ENCODE measurements around the gene CCDC88C. TPM values are rescaled to one million over a fixed set of nuclear protein-coding genes. Genes with fewer than 3 reads are reported as not detected.

The CCDC88C gene
- total and polyA plus RNA-seq, 9 donors: 7.4 to 13.1 (median 12.1) TPM

DNA sequence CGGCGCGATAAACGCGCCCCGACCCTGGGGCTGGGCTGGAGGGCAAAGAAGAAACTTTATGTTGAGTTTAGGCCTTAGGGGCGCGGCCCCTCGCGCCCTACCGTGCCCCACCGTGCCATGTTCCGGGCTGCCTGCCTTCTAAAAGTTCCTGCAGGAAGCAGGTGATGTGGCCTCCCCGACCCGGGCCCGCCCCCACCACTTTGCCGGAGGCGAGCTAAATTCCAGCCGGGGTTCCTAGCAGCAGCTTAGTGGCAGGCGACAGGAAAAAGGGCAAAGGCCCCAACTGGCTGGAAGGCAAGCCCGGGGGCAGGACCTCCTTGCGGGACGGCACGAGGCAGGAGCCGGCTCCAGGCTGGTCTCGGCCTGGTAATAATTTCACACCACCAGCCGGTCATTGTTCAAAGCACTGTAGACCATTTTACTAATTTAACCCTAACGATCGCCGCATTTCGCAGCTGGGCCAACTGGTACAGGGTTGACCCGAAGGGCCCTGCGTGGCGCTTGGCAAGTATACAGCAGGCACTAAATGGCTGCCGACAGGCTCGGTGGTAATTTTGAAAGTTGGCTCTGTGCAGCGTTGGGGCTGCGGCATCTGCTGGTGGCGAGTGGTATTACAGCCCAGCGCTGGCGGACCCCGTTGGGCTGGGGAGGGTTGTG lies 895 bp upstream of the CCDC88C start:
- under 1% methylated on average over 34 of the region's 42 CpGs for WGBS (ENCODE audit: insufficient coverage)
- H3K36me3 ChIP-seq (ENCODE audit: control insufficient read depth, insufficient read depth, low read length): no peaks in the 10 kb centered on the region
- peak; percentile 66 for DNase-seq
- H3K27ac ChIP-seq (ENCODE audit: low read length): no peak overlapping the region
- peaks cover 16% of the 10 kb centered on the region for H3K4me1 ChIP-seq (ENCODE audit: control insufficient read depth, insufficient read depth, low read length)
- H3K4me3 ChIP-seq (ENCODE audit: low read length): peak overlapping the region; percentile 11
- no peaks in the 10 kb centered on the region for H3K9me3 ChIP-seq (replicated peaks; ENCODE audit: control insufficient read depth, low read depth, low read length)
- peaks cover 23% of the 10 kb centered on the region for H3K27me3 ChIP-seq (ENCODE audit: control insufficient read depth, insufficient read depth, low read length)

DNA sequence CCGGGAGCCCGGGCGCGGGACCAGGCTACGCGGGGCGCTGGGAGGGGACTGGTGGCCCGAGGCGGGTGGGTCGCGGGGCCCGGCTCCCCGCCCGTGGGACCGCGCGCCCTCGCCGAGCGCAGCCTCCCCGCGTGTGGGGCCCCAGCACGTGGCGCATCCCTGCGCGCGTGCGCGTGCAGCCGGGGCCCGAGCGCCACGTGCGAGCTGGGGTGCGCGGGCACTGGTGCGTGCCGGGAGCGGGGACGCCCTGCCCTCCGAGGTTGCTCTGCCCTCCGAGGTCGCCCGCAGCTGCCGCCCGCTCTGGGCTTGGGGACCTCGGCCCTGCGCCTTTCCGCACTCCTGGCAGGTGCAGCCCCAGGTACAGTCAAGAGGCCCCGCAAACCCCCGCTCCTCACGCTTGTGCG lies 365 bp upstream of the CCDC88C start:
- Histone ChIP-seq H3K36me3 (ENCODE audit: control insufficient read depth, insufficient read depth, low read length) (no peaks in the 10 kb centered on the region), H3K27me3 (ENCODE audit: control insufficient read depth, insufficient read depth, low read length) (peaks cover 23% of the 10 kb centered on the region), H3K27ac (ENCODE audit: low read length) (no peak overlapping the region), H3K9me3 (replicated peaks; ENCODE audit: control insufficient read depth, low read depth, low read length) (no peaks in the 10 kb centered on the region), H3K4me3 (ENCODE audit: low read length) (peak overlapping the region; percentile 11), H3K4me1 (ENCODE audit: control insufficient read depth, insufficient read depth, low read length) (peaks cover 16% of the 10 kb centered on the region)
- peak; percentile 52 for DNase-seq
- WGBS (ENCODE audit: insufficient coverage): under 1% methylated on average over 52 of the region's 53 CpGs

DNA sequence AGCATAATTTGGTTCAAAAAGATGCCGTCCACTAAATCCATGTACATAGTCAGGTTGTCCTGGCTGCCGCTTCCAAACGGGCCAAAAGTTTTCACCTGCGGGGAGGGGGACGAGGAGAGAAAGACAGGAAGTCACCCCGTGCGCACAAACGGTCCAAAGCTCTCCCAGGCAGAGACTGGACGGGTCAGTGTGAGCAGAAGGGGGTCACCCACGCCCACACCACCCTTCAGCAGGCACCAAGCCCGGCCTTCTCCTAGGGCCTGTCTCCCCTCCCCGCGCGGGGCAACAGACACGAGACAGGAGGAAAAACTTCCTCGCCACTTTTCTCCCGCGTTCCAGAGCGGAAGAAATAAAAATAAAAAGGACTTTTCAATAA lies 888 bp downstream of the CCDC88C start:
- Histone ChIP-seq H3K27ac (ENCODE audit: low read length) (peak overlapping the region; percentile 59), H3K36me3 (ENCODE audit: control insufficient read depth, insufficient read depth, low read length) (no peaks in the 10 kb centered on the region), H3K27me3 (ENCODE audit: control insufficient read depth, insufficient read depth, low read length) (peaks cover 23% of the 10 kb centered on the region), H3K4me3 (ENCODE audit: low read length) (peak overlapping the region; percentile 54), H3K4me1 (ENCODE audit: control insufficient read depth, insufficient read depth, low read length) (peaks cover 16% of the 10 kb centered on the region), H3K9me3 (replicated peaks; ENCODE audit: control insufficient read depth, low read depth, low read length) (no peaks in the 10 kb centered on the region)
- DNase-seq: no peak
- 23% methylated on average over 6 of the region's 19 CpGs for WGBS (ENCODE audit: insufficient coverage)

DNA sequence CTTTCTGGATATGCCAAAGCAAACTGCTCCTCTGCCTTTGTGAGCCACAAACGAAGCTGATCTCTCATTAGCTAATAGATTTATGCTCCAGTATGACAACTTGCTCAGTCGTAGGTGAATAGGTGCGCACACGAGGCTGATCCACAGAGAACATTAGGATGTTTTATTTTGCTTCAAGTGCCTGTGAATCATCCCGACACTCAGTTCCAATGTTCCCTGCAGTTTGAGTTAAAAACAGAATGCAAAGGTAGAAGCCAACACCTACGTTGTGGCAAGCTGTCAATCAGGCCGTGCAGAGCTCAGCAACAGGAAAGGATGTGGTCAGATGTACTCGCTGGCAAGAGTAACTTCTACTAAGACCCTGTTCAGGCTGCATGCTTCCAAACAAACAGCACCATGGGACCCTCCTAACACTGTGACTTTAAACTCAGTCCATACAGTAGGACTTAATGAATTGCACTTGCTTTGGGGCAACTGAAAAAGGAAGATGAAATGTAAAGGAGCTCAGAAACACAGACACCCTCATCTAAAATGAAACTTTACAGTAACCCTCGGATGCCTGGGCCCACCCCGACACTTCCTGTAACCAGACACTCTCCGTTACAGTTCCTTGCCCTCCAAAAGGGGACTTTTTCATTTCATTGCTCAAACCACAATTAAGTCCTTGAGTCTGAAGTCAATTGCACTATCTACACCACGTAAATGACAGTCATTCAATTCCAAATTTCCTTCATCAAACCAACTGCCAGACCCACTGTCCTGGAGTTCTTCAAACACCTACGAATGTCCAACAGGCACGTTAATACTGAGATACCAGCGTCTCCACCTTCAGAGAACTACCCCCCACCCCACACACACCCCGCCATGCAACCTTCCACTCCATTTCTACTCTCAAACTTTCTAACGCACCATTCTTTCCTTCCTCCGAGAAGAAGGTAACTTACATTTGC lies 1.6 kb downstream of the CCDC88C start:
- Histone ChIP-seq H3K36me3 (ENCODE audit: control insufficient read depth, insufficient read depth, low read length) (no peaks in the 10 kb centered on the region), H3K9me3 (replicated peaks; ENCODE audit: control insufficient read depth, low read depth, low read length) (no peaks in the 10 kb centered on the region), H3K4me3 (ENCODE audit: low read length) (peak overlapping the region; percentile 54), H3K27me3 (ENCODE audit: control insufficient read depth, insufficient read depth, low read length) (peaks cover 23% of the 10 kb centered on the region), H3K4me1 (ENCODE audit: control insufficient read depth, insufficient read depth, low read length) (peaks cover 16% of the 10 kb centered on the region), H3K27ac (ENCODE audit: low read length) (peak overlapping the region; percentile 59)
- 49% methylated on average over 15 of the region's 18 CpGs for WGBS (ENCODE audit: insufficient coverage)
- no peak for DNase-seq

DNA sequence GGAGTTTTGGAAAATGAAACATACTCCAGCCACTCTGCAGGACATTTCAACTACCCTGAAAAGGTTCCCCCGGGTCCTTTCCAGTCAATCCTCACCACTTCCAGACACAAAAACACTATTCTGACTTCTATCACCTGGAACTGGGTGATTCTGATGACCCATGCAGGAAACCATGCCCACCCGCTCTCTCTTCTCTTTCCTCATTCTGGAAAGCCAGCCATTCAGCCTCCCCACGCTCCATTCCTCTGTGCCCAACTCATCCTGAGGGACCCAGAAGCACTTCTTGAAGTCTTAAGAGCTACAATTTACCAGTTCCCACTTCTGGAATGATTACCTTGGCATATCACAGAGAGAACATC lies 3.2 kb downstream of the CCDC88C start:
- WGBS (ENCODE audit: insufficient coverage): 75% methylated on average over 2 of the region's 3 CpGs
- Histone ChIP-seq H3K27ac (ENCODE audit: low read length) (no peak overlapping the region), H3K9me3 (replicated peaks; ENCODE audit: control insufficient read depth, low read depth, low read length) (no peaks in the 10 kb centered on the region), H3K27me3 (ENCODE audit: control insufficient read depth, insufficient read depth, low read length) (peaks cover 23% of the 10 kb centered on the region), H3K4me1 (ENCODE audit: control insufficient read depth, insufficient read depth, low read length) (peaks cover 16% of the 10 kb centered on the region), H3K36me3 (ENCODE audit: control insufficient read depth, insufficient read depth, low read length) (no peaks in the 10 kb centered on the region), H3K4me3 (ENCODE audit: low read length) (no peak overlapping the region)
- no peak for DNase-seq

DNA sequence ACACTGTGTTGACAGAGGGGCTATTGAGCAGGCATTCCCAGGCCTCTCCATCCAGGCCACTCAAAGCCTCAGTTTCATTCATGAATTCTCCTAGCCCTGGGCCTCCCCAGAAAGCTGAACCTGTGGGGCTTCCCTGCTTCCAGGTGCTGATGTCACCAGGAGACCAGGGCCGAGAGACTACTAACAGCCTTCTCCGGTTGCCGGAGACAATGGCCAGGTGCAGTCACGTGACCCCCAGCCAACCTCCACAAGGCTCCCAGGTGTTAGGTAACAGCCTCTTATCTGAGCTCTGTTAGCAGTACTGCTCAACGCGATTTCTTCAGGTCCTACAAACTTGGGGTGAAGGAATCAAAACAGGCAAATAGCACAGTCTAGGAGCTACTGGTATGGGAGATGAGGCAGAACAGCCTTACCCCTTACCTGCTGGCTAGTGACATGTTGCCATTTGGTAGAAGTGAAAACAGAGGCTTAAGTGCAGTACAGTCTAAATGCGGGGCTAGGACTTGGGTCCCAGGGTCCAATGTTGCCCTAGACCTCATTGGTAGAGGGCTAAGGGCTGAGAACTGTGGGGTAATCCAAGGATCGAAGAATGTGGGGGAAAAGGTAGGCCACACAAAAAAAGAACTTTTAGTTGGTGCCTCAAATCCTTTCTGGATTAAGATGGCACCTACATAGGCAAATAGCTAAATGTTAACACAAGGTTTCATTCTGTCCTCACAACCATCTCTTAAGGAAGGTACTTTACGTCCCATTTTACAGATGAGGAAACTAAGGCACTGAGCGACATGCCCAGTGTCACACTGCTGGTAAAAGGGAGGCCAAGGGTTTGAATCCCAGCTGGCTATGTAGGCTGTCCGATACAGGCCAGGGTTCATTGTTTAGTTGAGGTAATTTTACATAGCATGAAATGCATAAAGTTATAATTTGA lies 3.8 kb downstream of the CCDC88C start:
- WGBS (ENCODE audit: insufficient coverage): 53% methylated on average over 7 of the region's 11 CpGs
- Histone ChIP-seq H3K27ac (ENCODE audit: low read length) (no peak overlapping the region), H3K4me3 (ENCODE audit: low read length) (no peak overlapping the region), H3K27me3 (ENCODE audit: control insufficient read depth, insufficient read depth, low read length) (peaks cover 23% of the 10 kb centered on the region), H3K36me3 (ENCODE audit: control insufficient read depth, insufficient read depth, low read length) (no peaks in the 10 kb centered on the region), H3K4me1 (ENCODE audit: control insufficient read depth, insufficient read depth, low read length) (peaks cover 16% of the 10 kb centered on the region), H3K9me3 (replicated peaks; ENCODE audit: control insufficient read depth, low read depth, low read length) (no peaks in the 10 kb centered on the region)
- no peak for DNase-seq

DNA sequence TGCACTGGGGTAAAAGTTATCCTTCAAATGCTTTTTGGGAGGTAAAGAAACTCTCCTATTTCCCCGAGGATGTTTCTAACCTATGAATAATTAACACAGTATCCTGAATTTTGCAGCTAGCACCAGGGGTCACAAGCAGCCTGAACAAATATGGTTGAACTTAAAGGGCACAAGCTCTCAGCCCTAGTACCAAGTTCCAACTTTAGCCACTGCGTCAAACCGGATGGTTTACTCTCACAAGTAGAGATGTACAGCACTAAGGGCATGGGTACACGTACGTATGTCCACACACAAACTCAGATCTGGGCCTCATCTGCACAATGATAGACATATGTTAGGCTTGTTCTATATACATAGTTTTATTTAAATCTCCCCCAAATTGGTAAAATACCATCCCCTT lies 4.7 kb downstream of the CCDC88C start:
- Histone ChIP-seq H3K4me3 (ENCODE audit: low read length) (no peak overlapping the region), H3K27ac (ENCODE audit: low read length) (no peak overlapping the region)
- WGBS (ENCODE audit: insufficient coverage): 83% methylated on average over 1 of the region's 5 CpGs

DNA sequence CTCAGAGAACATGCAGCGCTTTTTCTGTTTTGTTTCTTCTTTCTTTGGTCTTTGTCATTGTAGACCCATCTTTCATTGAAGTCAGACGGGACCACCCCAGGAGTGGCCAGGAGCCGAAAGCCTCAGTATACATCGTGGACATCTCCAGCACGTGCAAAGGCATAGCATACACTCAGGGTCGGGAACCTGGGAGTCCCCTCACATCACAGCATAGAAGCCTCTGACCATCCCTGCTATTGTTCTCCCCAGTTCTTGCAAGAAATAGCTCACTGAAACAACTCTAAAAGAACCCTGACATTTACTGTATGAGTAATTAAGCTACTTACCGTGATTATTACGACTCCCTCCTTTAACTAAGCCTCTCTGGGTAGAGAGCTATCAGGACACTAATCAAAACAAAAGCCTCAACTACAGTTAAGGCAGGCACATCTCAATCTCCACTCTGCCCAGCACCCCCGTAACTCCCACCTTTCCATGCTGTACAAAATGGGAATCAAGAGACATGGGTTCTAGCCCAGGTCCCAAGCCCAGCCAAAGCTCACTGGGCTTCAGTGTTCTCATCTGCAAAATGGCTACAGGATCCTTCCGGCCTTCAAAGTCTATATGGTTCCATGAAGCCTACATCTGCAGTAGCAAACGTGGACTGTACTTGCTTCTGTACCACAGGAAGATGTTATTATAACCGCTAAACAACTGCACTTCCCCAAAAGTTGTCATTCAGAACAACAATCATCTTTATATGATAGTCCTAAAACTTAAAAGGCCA lies 6.7 kb downstream of the CCDC88C start:
- H3K36me3 ChIP-seq (ENCODE audit: control insufficient read depth, insufficient read depth, low read length): peaks cover 4% of the 10 kb centered on the region
- no peaks in the 10 kb centered on the region for H3K4me1 ChIP-seq (ENCODE audit: control insufficient read depth, insufficient read depth, low read length)
- DNase-seq: no peak
- H3K27ac ChIP-seq (ENCODE audit: low read length): no peak overlapping the region
- H3K9me3 ChIP-seq (replicated peaks; ENCODE audit: control insufficient read depth, low read depth, low read length): no peaks in the 10 kb centered on the region
- 69% methylated on average over 10 of the region's 12 CpGs for WGBS (ENCODE audit: insufficient coverage)
- peaks cover 3% of the 10 kb centered on the region for H3K27me3 ChIP-seq (ENCODE audit: control insufficient read depth, insufficient read depth, low read length)
- no peak overlapping the region for H3K4me3 ChIP-seq (ENCODE audit: low read length)

More for the DNA sequence above, 4.7 kb downstream of the CCDC88C start:
- peaks cover 9% of the 10 kb centered on the region for H3K4me1 ChIP-seq (ENCODE audit: control insufficient read depth, insufficient read depth, low read length)
- H3K27me3 ChIP-seq (ENCODE audit: control insufficient read depth, insufficient read depth, low read length): peaks cover 16% of the 10 kb centered on the region
- no peaks in the 10 kb centered on the region for H3K9me3 ChIP-seq (replicated peaks; ENCODE audit: control insufficient read depth, low read depth, low read length)
- DNase-seq: no peak
- no peaks in the 10 kb centered on the region for H3K36me3 ChIP-seq (ENCODE audit: control insufficient read depth, insufficient read depth, low read length)

DNA sequence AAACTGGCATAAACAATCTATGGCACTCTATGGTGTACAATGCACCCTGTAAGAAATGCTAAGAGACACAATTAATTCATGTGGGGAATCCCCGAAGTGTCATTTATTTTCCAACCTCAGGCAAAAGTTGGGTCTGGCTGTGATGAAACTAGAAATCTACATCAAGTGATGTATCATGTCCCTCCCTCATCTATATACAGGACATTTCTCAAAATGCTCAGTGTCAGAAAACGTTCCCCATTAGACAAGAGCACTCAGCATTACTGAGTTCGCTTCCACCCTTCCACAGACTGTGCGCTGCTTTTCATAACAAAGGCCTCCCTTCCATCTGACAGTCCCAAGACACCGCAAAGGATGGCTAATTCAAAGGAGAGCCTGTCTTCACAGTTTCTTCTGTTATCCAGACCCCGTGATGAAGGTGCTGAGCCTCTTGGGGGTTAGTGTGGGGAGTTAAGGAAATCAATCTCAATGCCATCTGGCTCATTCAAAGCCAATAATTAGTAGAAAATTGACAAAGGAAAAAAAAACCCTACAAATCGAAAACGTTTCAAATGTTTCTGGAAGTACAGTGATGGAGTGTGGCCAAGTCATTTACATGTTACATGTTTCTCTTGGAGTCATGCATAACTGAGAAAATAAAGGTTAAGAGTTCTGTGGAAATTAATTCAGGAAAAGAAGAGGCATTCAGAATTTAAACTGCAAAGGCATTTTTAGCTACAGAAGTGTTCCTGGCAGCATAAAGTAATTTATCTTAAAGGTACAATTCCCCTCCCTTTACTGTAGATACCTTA lies 7.5 kb downstream of the CCDC88C start:
- no peak overlapping the region for H3K27ac ChIP-seq (ENCODE audit: low read length)
- DNase-seq: peak; percentile 30
- peaks cover 6% of the 10 kb centered on the region for H3K36me3 ChIP-seq (ENCODE audit: control insufficient read depth, insufficient read depth, low read length)
- 63% methylated on average over 2 of the region's 8 CpGs for WGBS (ENCODE audit: insufficient coverage)
- no peaks in the 10 kb centered on the region for H3K9me3 ChIP-seq (replicated peaks; ENCODE audit: control insufficient read depth, low read depth, low read length)
- H3K4me3 ChIP-seq (ENCODE audit: low read length): no peak overlapping the region
- H3K27me3 ChIP-seq (ENCODE audit: control insufficient read depth, insufficient read depth, low read length): peaks cover 2% of the 10 kb centered on the region
- peaks cover 2% of the 10 kb centered on the region for H3K4me1 ChIP-seq (ENCODE audit: control insufficient read depth, insufficient read depth, low read length)

Measured in muscle of leg (tissue), 11 donors.